ENCODE measurements around the gene IL1RAP.

The IL1RAP gene

GRCh38 chr3:190492966-190493365, 20.9 kb upstream of the IL1RAP start:
- no peaks in the 10 kb centered on the region for H3K36me3 ChIP-seq (ENCODE audit: control insufficient read depth in 2 of 2, insufficient read depth in 2 of 2, low read length in 2 of 2)
- H3K27me3 ChIP-seq (ENCODE audit: control insufficient read depth in 2 of 2, insufficient read depth in 2 of 2, low read length in 2 of 2) = no peaks in the 10 kb centered on the region
- H3K4me3 ChIP-seq (ENCODE audit: low read length in 2 of 2) = no peak overlapping the region
- no peaks in the 10 kb centered on the region for H3K4me1 ChIP-seq (ENCODE audit: control insufficient read depth in 2 of 2, insufficient read depth in 2 of 2, low read length in 2 of 2)
- no peak overlapping the region for H3K27ac ChIP-seq (ENCODE audit: low read depth in 2 of 2, low read length in 2 of 2)
- H3K9ac ChIP-seq (ENCODE audit: low read depth in 1 of 2, low read length in 2 of 2) = no peak overlapping the region
- no peaks in the 10 kb centered on the region for H3K9me3 ChIP-seq (ENCODE audit: control insufficient read depth in 2 of 2, low read length in 2 of 2)

- Histone ChIP-seq H3K27ac (ENCODE audit: low read depth in 2 of 2, low read length in 2 of 2) (no peak overlapping the region), H3K27me3 (ENCODE audit: control insufficient read depth in 2 of 2, insufficient read depth in 2 of 2, low read length in 2 of 2) (no peaks in the 10 kb centered on the region), H3K9me3 (ENCODE audit: control insufficient read depth in 2 of 2, low read length in 2 of 2) (no peaks in the 10 kb centered on the region), H3K4me1 (ENCODE audit: control insufficient read depth in 2 of 2, insufficient read depth in 2 of 2, low read length in 2 of 2) (no peaks in the 10 kb centered on the region), H3K4me3 (ENCODE audit: low read length in 2 of 2) (no peak overlapping the region), H3K36me3 (ENCODE audit: control insufficient read depth in 2 of 2, insufficient read depth in 2 of 2, low read length in 2 of 2) (no peaks in the 10 kb centered on the region), H3K9ac (ENCODE audit: low read depth in 1 of 2, low read length in 2 of 2) (no peak overlapping the region)
Measured at GRCh38 chr3:190494907-190495306, 19.0 kb upstream of the IL1RAP start.

GRCh38 chr3:190495354-190495753, 18.5 kb upstream of the IL1RAP start:
- Histone ChIP-seq H3K9me3 (ENCODE audit: control insufficient read depth in 2 of 2, low read length in 2 of 2) (no peaks in the 10 kb centered on the region), H3K27ac (ENCODE audit: low read depth in 2 of 2, low read length in 2 of 2) (no peak overlapping the region), H3K9ac (ENCODE audit: low read depth in 1 of 2, low read length in 2 of 2) (no peak overlapping the region)

GRCh38 chr3:190495796-190496195, 18.1 kb upstream of the IL1RAP start:
- Histone ChIP-seq H3K27me3 (ENCODE audit: control insufficient read depth in 2 of 2, insufficient read depth in 2 of 2, low read length in 2 of 2) (no peaks in the 10 kb centered on the region), H3K9me3 (ENCODE audit: control insufficient read depth in 2 of 2, low read length in 2 of 2) (no peaks in the 10 kb centered on the region), H3K4me1 (ENCODE audit: control insufficient read depth in 2 of 2, insufficient read depth in 2 of 2, low read length in 2 of 2) (no peaks in the 10 kb centered on the region), H3K9ac (ENCODE audit: low read depth in 1 of 2, low read length in 2 of 2) (no peak overlapping the region), H3K27ac (ENCODE audit: low read depth in 2 of 2, low read length in 2 of 2) (no peak overlapping the region), H3K4me3 (ENCODE audit: low read length in 2 of 2) (no peak overlapping the region), H3K36me3 (ENCODE audit: control insufficient read depth in 2 of 2, insufficient read depth in 2 of 2, low read length in 2 of 2) (no peaks in the 10 kb centered on the region)

More at GRCh38 chr3:190495354-190495753, 18.5 kb upstream of the IL1RAP start:
- H3K27me3 ChIP-seq (ENCODE audit: control insufficient read depth in 2 of 2, insufficient read depth in 2 of 2, low read length in 2 of 2) = no peaks in the 10 kb centered on the region
- no peaks in the 10 kb centered on the region for H3K4me1 ChIP-seq (ENCODE audit: control insufficient read depth in 2 of 2, insufficient read depth in 2 of 2, low read length in 2 of 2)
- H3K4me3 ChIP-seq (ENCODE audit: low read length in 2 of 2) = no peak overlapping the region
- no peaks in the 10 kb centered on the region for H3K36me3 ChIP-seq (ENCODE audit: control insufficient read depth in 2 of 2, insufficient read depth in 2 of 2, low read length in 2 of 2)

- H3K9me3 ChIP-seq (ENCODE audit: control insufficient read depth in 2 of 2, low read length in 2 of 2) = no peaks in the 10 kb centered on the region
- H3K9ac ChIP-seq (ENCODE audit: low read depth in 1 of 2, low read length in 2 of 2) = no peak overlapping the region
- H3K27me3 ChIP-seq (ENCODE audit: control insufficient read depth in 2 of 2, insufficient read depth in 2 of 2, low read length in 2 of 2) = no peaks in the 10 kb centered on the region
- H3K4me1 ChIP-seq (ENCODE audit: control insufficient read depth in 2 of 2, insufficient read depth in 2 of 2, low read length in 2 of 2) = no peaks in the 10 kb centered on the region
- H3K4me3 ChIP-seq (ENCODE audit: low read length in 2 of 2) = no peak overlapping the region
- H3K27ac ChIP-seq (ENCODE audit: low read depth in 2 of 2, low read length in 2 of 2) = no peak overlapping the region
- H3K36me3 ChIP-seq (ENCODE audit: control insufficient read depth in 2 of 2, insufficient read depth in 2 of 2, low read length in 2 of 2) = no peaks in the 10 kb centered on the region
Measured at GRCh38 chr3:190496859-190497258, 17.0 kb upstream of the IL1RAP start.

GRCh38 chr3:190497811-190498210, 16.1 kb upstream of the IL1RAP start:
- H3K9ac ChIP-seq (ENCODE audit: low read depth in 1 of 2, low read length in 2 of 2) = no peak overlapping the region
- H3K4me1 ChIP-seq (ENCODE audit: control insufficient read depth in 2 of 2, insufficient read depth in 2 of 2, low read length in 2 of 2) = no peaks in the 10 kb centered on the region
- no peaks in the 10 kb centered on the region for H3K27me3 ChIP-seq (ENCODE audit: control insufficient read depth in 2 of 2, insufficient read depth in 2 of 2, low read length in 2 of 2)
- H3K27ac ChIP-seq (ENCODE audit: low read depth in 2 of 2, low read length in 2 of 2) = no peak overlapping the region
- H3K4me3 ChIP-seq (ENCODE audit: low read length in 2 of 2) = no peak overlapping the region
- no peaks in the 10 kb centered on the region for H3K9me3 ChIP-seq (ENCODE audit: control insufficient read depth in 2 of 2, low read length in 2 of 2)
- no peaks in the 10 kb centered on the region for H3K36me3 ChIP-seq (ENCODE audit: control insufficient read depth in 2 of 2, insufficient read depth in 2 of 2, low read length in 2 of 2)

- Histone ChIP-seq H3K27me3 (ENCODE audit: control insufficient read depth in 2 of 2, insufficient read depth in 2 of 2, low read length in 2 of 2) (no peaks in the 10 kb centered on the region), H3K36me3 (ENCODE audit: control insufficient read depth in 2 of 2, insufficient read depth in 2 of 2, low read length in 2 of 2) (no peaks in the 10 kb centered on the region), H3K9me3 (ENCODE audit: control insufficient read depth in 2 of 2, low read length in 2 of 2) (no peaks in the 10 kb centered on the region), H3K4me3 (ENCODE audit: low read length in 2 of 2) (no peak overlapping the region), H3K9ac (ENCODE audit: low read depth in 1 of 2, low read length in 2 of 2) (no peak overlapping the region), H3K27ac (ENCODE audit: low read depth in 2 of 2, low read length in 2 of 2) (no peak overlapping the region), H3K4me1 (ENCODE audit: control insufficient read depth in 2 of 2, insufficient read depth in 2 of 2, low read length in 2 of 2) (no peaks in the 10 kb centered on the region)
Measured at GRCh38 chr3:190498293-190498692, 15.6 kb upstream of the IL1RAP start.

- no peak overlapping the region for H3K9ac ChIP-seq (ENCODE audit: low read depth in 1 of 2, low read length in 2 of 2)
- H3K27me3 ChIP-seq (ENCODE audit: control insufficient read depth in 2 of 2, insufficient read depth in 2 of 2, low read length in 2 of 2) = no peaks in the 10 kb centered on the region
- H3K27ac ChIP-seq (ENCODE audit: low read depth in 2 of 2, low read length in 2 of 2) = no peak overlapping the region
- H3K36me3 ChIP-seq (ENCODE audit: control insufficient read depth in 2 of 2, insufficient read depth in 2 of 2, low read length in 2 of 2) = no peaks in the 10 kb centered on the region
- H3K4me1 ChIP-seq (ENCODE audit: control insufficient read depth in 2 of 2, insufficient read depth in 2 of 2, low read length in 2 of 2) = no peaks in the 10 kb centered on the region
- H3K9me3 ChIP-seq (ENCODE audit: control insufficient read depth in 2 of 2, low read length in 2 of 2) = no peaks in the 10 kb centered on the region
- no peak overlapping the region for H3K4me3 ChIP-seq (ENCODE audit: low read length in 2 of 2)
Measured at GRCh38 chr3:190499122-190499521, 14.8 kb upstream of the IL1RAP start.

- Histone ChIP-seq H3K4me1 (ENCODE audit: control insufficient read depth in 2 of 2, insufficient read depth in 2 of 2, low read length in 2 of 2) (no peaks in the 10 kb centered on the region), H3K9ac (ENCODE audit: low read depth in 1 of 2, low read length in 2 of 2) (no peak overlapping the region), H3K27me3 (ENCODE audit: control insufficient read depth in 2 of 2, insufficient read depth in 2 of 2, low read length in 2 of 2) (no peaks in the 10 kb centered on the region), H3K36me3 (ENCODE audit: control insufficient read depth in 2 of 2, insufficient read depth in 2 of 2, low read length in 2 of 2) (no peaks in the 10 kb centered on the region), H3K9me3 (ENCODE audit: control insufficient read depth in 2 of 2, low read length in 2 of 2) (no peaks in the 10 kb centered on the region), H3K4me3 (ENCODE audit: low read length in 2 of 2) (no peak overlapping the region), H3K27ac (ENCODE audit: low read depth in 2 of 2, low read length in 2 of 2) (no peak overlapping the region)
Measured at GRCh38 chr3:190502946-190503345, 10.9 kb upstream of the IL1RAP start.

GRCh38 chr3:190504354-190505125, 9.3 kb upstream of the IL1RAP start:
- Histone ChIP-seq H3K36me3 (ENCODE audit: control insufficient read depth in 2 of 2, insufficient read depth in 2 of 2, low read length in 2 of 2) (no peaks in the 10 kb centered on the region), H3K4me1 (ENCODE audit: control insufficient read depth in 2 of 2, insufficient read depth in 2 of 2, low read length in 2 of 2) (no peaks in the 10 kb centered on the region), H3K27ac (ENCODE audit: low read depth in 2 of 2, low read length in 2 of 2) (no peak overlapping the region)

More at GRCh38 chr3:190504354-190505125, 9.3 kb upstream of the IL1RAP start:
- Histone ChIP-seq H3K27me3 (ENCODE audit: control insufficient read depth in 2 of 2, insufficient read depth in 2 of 2, low read length in 2 of 2) (peaks cover 0 to 3% of the 10 kb centered on the region in 2 donors), H3K4me3 (ENCODE audit: low read length in 2 of 2) (no peak overlapping the region), H3K9ac (ENCODE audit: low read depth in 1 of 2, low read length in 2 of 2) (no peak overlapping the region), H3K9me3 (ENCODE audit: control insufficient read depth in 2 of 2, low read length in 2 of 2) (no peaks in the 10 kb centered on the region)

Data from mucosa of rectum (tissue), 2 donors.